SU-DHL-6 (cell line): ENCODE results near the gene GPX3.

Experiments used
- H2AFZ ChIP-seq: fragments of 200-600 bp; sonication (generic); 2 replicates; pipeline ENCODE4 v1.6.1; 2014; ENCODE audit warnings: low read depth, mild to moderate bottlenecking, moderate library complexity, mixed read lengths, antibody characterized with exemption, low read length; ENCODE audit not compliant: severe bottlenecking
- H3F3A ChIP-seq: fragments of 200-600 bp; shearing (Covaris generic); 2 replicates; pipeline ENCODE4 v1.6.0; 2016; ENCODE audit warnings: antibody characterized with exemption, mild to moderate bottlenecking; ENCODE audit not compliant: insufficient read depth
- H3K27ac ChIP-seq: fragments of 200-600 bp; sonication (generic); 2 replicates; pipeline ENCODE4 v1.5.1; 2016; ENCODE audit warnings: low read depth, mild to moderate bottlenecking, low read length, moderate library complexity, mixed read lengths
- H3K27me3 ChIP-seq: fragments of 200-600 bp; sonication (generic), shearing (Covaris generic); 2 replicates; pipeline ENCODE4 v1.6.0; 2014; ENCODE audit warnings: mild to moderate bottlenecking, low read length
- H3K36me3 ChIP-seq: fragments of 200-600 bp; sonication (generic); 2 replicates; pipeline ENCODE4 v1.6.1; 2014; ENCODE audit warnings: mild to moderate bottlenecking, low read length, mixed read lengths
- H3K4me2 ChIP-seq: fragments of 300-600, 200-600 bp; shearing (Covaris generic), sonication (generic); 2 replicates; pipeline ENCODE4 v1.6.0; 2014; ENCODE audit warnings: low read length, low read depth, mild to moderate bottlenecking; ENCODE audit not compliant: poor library complexity, severe bottlenecking
- H3K4me3 ChIP-seq: fragments of 200-600 bp; sonication (generic); 2 replicates; pipeline ENCODE4 v1.5.1; 2014; ENCODE audit warnings: antibody characterized with exemption, low read length, mild to moderate bottlenecking, mixed read lengths; ENCODE audit not compliant: insufficient read depth, poor library complexity, severe bottlenecking
- H3K79me2 ChIP-seq: fragments of 200-600 bp; sonication (generic); 2 replicates; pipeline ENCODE4 v1.6.1; 2014; ENCODE audit warnings: mild to moderate bottlenecking, low read length, moderate library complexity; ENCODE audit not compliant: insufficient read depth
- H3K9ac ChIP-seq: fragments of 200-600 bp; sonication (generic); 2 replicates; pipeline ENCODE4 v1.7.0; 2014; ENCODE audit warnings: mild to moderate bottlenecking, low read length
- H3K9me2 ChIP-seq: fragments of 200-600 bp; sonication (generic); replicated peaks from 2 replicates; pipeline ENCODE4 v1.6.1; 2014; ENCODE audit warnings: low read length; ENCODE audit not compliant: insufficient read depth
- H3K9me3 ChIP-seq: fragments of 200-600 bp; sonication (generic); 2 replicates; pipeline ENCODE4 v1.6.1; 2014; ENCODE audit warnings: low read length, mixed read lengths; ENCODE audit not compliant: insufficient read depth
- H4K20me1 ChIP-seq: fragments of 200-600 bp; sonication (generic); 2 replicates; pipeline ENCODE4 v1.6.1; 2014; ENCODE audit warnings: low read depth, mild to moderate bottlenecking, antibody characterized with exemption, low read length, moderate library complexity, mixed read lengths
- CTCF ChIP-seq: fragments of 200-600 bp; sonication (generic); IDR thresholded peaks from one replicate; pipeline ENCODE4 v1.5.1; 2017; ENCODE audit warnings: antibody characterized with exemption, mild to moderate bottlenecking, low read length, moderate library complexity; ENCODE audit not compliant: insufficient read depth, poor library complexity, severe bottlenecking
- EZH2phosphoT487 ChIP-seq: fragments of 200-600 bp; sonication (generic), shearing (Covaris generic); conservative IDR thresholded peaks from 2 replicates; pipeline ENCODE4 v1.6.1; 2018; ENCODE audit warnings: mild to moderate bottlenecking, antibody characterized with exemption, low read length, moderate library complexity, mixed read lengths

GPX3 gene

GRCh38 chr5:151028717-151029116 lies 8.3 kb downstream of the GPX3 start:
- no peaks in the 10 kb centered on the region for H3K79me2 ChIP-seq
- no peaks in the 10 kb centered on the region for H3F3A ChIP-seq
- TF ChIP-seq CTCF (no peak), EZH2phosphoT487 (no peak)
- H2AFZ ChIP-seq: no peak overlapping the region
- no peaks in the 10 kb centered on the region for H3K9me2 ChIP-seq
- peaks cover 4% of the 10 kb centered on the region; the same call in 1 of the 2 replicates for H3K36me3 ChIP-seq
- no peaks in the 10 kb centered on the region for H3K27me3 ChIP-seq
- no peak overlapping the region for H3K4me2 ChIP-seq
- no peak overlapping the region for H3K9ac ChIP-seq
- no peaks in the 10 kb centered on the region for H3K9me3 ChIP-seq
- no peaks in the 10 kb centered on the region for H4K20me1 ChIP-seq
- H3K27ac ChIP-seq: no peak overlapping the region
- H3K4me3 ChIP-seq: no peak overlapping the region

- Histone ChIP-seq H3F3A (no peaks in the 10 kb centered on the region), H2AFZ (no peak overlapping the region), H3K27me3 (no peaks in the 10 kb centered on the region), H3K27ac (no peak overlapping the region), H3K79me2 (no peaks in the 10 kb centered on the region), H3K9me2 (no peaks in the 10 kb centered on the region), H3K9me3 (no peaks in the 10 kb centered on the region), H3K4me2 (no peak overlapping the region), H3K9ac (no peak overlapping the region), H4K20me1 (no peaks in the 10 kb centered on the region), H3K36me3 (peaks cover 4% of the 10 kb centered on the region; the same call in 1 of the 2 replicates), H3K4me3 (no peak overlapping the region)
- TF ChIP-seq CTCF: no peak
- TF ChIP-seq EZH2phosphoT487: no peak
These were observed 9.0 kb downstream of the GPX3 start for GRCh38 chr5:151029179-151030055.

GRCh38 chr5:151030056-151030336 lies 9.6 kb downstream of the GPX3 start:
- Histone ChIP-seq H3K27me3 (no peaks in the 10 kb centered on the region), H3K9me2 (no peaks in the 10 kb centered on the region), H3K9me3 (no peaks in the 10 kb centered on the region), H3K9ac (no peak overlapping the region), H3K36me3 (peaks cover 8% of the 10 kb centered on the region; the same call in 1 of the 2 replicates), H4K20me1 (no peaks in the 10 kb centered on the region), H3K4me2 (no peak overlapping the region), H3K27ac (no peak overlapping the region), H3K79me2 (no peaks in the 10 kb centered on the region), H2AFZ (no peak overlapping the region), H3K4me3 (no peak overlapping the region), H3F3A (no peaks in the 10 kb centered on the region)
- TF ChIP-seq EZH2phosphoT487 (no peak), CTCF (no peak)
